Erythroblast (primary cell): Measurements from ENCODE around the gene P2RX5.
"Not testable (repeated sequence)": the region's sequence is repeated elsewhere in the genome, so short reads cannot be mapped to it uniquely, and the experiment has no call there.

Experiments
- DNase-seq, 2 experiments: peaks; one replicate each; lab custom pipeline; 2025; lab: John Stamatoyannopoulos, UW
- GATA1 ChIP-seq: IDR thresholded peaks from 2 replicates; pipeline ENCODE4 v1.6.1; 2011; ENCODE audit warnings: low read depth, mild to moderate bottlenecking, control low read depth, low read length, moderate library complexity
- POLR2A ChIP-seq: IDR thresholded peaks from 2 replicates; pipeline ENCODE4 v1.6.1; 2011; ENCODE audit warnings: mild to moderate bottlenecking, low read length

The P2RX5 gene

DNA sequence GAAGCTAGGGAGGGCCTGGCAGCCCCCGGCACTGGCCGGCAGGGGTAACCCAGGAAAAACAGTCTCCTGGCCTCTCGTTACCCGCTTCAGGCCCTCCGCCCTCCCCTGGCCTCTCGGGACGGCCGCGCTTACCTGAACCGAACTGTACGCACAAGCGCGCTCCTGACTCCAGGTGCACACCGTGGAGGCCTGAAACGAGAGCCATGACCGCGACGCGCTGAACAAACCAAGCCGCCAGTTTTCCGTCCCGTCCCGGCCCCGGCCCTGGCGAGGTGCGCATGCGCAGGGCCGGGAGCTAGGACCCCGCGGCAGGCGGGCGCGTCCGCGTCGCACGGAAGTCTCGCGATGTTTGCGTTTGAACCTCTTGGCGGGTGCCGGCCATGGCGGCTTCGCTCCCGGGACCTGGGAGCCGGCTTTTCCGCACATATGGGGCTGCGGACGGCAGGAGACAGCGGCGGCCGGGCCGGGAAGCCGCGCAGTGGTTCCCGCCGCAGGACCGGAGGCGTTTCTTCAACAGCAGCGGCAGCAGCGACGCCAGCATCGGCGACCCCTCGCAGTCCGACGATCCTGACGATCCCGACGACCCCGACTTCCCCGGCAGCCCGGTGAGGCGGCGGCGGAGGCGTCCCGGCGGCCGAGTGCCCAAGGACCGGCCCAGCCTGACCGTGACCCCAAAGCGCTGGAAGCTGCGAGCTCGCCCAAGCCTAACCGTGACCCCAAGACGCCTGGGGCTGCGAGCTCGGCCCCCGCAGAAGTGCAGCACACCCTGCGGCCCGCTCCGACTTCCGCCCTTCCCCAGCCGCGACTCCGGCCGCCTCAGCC is 27.8 kb upstream of the P2RX5 start, which contains the start of gene HASPIN:
Gene HASPIN, plus strand, starts transcription at position 348 of the 822 bp plus-strand sequence. Its CDS starts 33 bp downstream, at position 381.
- TF ChIP-seq GATA1 (no peak), POLR2A (peak; percentile 82)
- peak; percentile 94 to 98 for DNase-seq

DNA sequence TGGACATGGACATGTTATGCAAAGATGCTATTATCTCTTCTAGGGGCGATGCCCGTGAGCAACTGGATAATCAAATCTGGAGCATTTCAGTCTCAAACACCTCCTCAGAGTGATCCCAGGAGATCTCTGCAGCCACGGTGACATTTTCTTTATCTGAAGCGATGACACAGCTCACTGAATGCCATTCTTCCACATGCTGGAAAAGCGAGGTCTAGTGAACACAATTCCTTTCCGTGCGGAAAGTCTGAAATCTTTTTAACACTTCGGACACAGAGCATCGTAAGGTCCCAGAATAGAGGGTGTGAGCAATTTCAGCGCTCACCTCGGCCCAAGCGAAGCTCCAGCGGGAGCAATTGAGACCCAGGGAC is 27.2 kb upstream of the P2RX5 start:
- DNase-seq, result no peak
- TF ChIP-seq POLR2A (no peak), GATA1 (no peak)

DNA sequence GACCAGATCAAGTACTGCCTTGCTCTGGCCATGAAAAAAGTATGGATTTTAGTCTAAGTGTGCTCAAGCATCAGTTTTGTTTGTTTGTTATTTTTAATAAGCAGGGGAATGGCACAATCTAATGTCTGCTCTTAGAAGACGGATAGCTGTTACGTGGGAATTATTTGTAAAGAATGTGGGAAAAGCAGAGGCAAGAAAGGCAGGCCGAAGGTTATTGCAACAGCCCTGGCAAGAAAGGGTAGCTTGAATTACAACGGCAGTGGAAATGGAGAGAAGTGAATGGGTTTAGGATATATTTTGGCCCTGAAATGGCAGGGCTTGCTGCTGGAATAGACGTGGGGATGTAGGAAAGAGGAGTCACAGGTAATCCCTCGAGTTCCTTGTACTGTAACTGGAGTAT is 26.8 kb upstream of the P2RX5 start:
- DNase-seq, result no peak
- TF ChIP-seq POLR2A, result no peak
- TF ChIP-seq GATA1, result no peak

DNA sequence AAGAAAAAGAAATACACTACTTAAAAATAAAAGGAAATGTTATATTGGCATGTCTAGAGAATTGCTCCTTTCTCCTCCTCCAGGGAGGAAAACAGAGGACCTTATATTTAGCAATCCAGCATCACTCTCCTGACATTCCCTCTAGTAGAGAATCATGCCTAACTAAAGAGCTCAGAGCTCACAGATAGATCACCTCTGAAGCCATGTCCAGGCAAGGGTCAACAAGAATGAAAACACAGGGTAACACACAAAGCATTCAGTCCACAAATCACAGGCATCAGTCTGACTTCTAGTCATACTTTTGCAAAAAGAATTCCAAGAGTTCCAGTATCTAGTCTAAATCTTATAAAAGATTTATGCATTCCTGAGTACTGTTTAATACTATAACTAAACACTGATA is 23.3 kb upstream of the P2RX5 start:
- TF ChIP-seq GATA1 (no peak), POLR2A (no peak)
- DNase-seq, result no peak

DNA sequence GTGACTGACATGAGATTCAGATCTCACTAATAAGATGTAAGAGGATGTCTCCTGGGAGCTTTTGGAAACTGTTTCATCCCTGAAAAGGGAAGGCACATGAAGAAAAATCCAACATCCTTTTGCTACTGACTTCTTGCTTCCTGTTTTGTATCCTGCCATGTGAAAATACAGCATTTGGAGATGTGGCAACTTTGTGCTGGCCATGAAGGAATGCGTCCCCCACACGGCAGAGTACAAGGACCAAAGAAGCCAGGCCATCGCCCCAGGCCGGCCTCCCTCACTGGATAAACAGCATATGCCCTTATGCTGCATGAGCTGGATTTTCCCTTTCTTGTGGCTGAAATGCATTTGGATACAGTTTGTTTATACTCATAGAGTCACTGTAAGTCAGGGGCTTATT is 22.2 kb upstream of the P2RX5 start:
- no peak for DNase-seq
- TF ChIP-seq POLR2A, result no peak

DNA sequence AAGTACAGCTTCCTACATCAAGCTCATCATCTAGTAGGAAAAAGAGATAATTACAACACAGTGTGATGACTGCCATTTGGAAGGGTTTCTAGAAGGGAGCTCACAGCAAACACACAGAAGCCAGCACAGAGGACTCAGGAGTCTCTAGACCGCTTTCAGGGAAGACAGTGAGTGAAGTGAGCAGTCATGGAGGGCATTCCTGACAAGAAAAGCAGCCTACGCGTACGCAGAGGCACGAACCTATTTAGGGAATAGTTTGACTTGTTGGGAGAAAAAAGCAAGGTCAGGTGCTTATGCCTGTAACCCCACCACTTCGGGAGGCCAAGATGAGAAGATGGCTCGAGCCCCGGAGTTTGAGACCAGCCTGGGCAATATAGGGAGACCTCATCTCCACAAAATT is 19.3 kb upstream of the P2RX5 start:
- no peak for DNase-seq
- TF ChIP-seq POLR2A (no peak), GATA1 (no peak)

DNA sequence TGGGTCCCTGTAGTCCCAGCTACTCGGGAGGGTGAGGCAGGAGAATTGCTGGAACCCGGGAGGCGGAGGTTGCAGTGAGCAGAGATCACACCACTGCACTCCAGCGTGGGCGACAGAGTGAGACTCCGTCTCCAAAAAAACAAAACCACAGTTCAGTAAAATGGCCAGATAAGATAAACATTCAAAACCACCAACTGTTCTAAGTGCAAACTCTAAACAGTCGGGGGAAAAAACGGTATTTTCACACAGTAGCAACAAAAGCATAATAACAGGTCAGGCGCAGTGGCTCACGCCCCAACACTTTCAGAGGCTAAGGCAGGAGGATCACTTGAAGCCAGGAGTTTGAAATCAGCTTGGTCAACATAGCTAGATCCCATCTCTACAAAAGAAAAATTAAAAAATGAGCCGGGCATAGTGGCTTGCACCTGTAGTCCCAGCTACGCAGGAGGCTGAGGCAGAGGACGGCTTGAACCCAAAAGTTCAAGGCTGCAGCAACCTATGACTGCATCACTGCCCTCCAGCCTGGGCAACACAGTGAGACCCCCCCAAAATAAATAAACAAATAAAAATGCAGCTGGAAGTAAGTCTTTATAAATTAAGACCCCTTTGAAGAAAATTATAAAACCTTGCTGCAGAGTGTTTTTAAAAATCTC is 17.0 kb upstream of the P2RX5 start:
- no peak for TF ChIP-seq GATA1
- TF ChIP-seq POLR2A, result no peak
- peak in 1 of 2 experiments; percentile 42 for DNase-seq

DNA sequence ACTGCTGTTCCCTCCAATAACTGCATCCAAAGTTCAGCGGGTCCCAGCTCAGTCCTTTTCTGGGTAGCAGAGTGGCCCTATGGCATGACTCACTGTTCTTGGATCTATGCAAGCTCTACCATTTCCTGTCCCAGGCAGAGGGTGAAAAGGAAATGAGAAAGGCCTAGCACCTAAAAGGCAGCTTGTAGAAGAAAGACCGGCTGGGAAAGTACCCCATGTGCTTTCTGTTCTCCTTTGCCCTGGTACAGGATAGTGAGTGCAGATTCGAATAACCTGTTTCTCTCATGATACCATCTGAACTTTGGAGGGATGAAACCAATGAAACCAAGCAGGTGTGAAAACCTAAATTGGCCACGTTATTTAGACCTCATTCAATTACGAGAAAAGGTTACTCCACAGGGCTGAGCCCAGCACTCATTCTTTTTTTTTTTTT is 15.0 kb upstream of the P2RX5 start:
- no peak for DNase-seq
- no peak for TF ChIP-seq POLR2A
- TF ChIP-seq GATA1, result no peak

DNA sequence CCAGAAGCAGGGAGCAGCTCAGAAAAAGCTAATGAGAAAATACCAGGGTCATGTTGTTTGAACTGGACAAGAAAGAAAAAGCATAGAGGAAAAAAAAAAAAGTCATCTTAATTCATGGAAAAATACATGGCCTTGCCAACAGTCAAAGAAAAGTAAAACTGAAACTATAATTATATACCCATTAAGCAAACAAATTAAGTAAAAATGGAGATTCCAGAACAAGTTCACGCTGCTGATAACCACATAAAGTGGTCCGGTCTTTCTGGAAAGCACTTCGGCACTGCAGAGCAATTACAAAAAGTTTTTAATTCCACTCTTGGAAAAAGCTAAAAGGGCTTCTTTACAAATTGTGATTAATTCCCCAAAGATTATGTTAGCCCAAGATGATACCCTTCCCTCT is 12.4 kb upstream of the P2RX5 start:
- no peak for DNase-seq
- TF ChIP-seq POLR2A (no peak), GATA1 (no peak)

DNA sequence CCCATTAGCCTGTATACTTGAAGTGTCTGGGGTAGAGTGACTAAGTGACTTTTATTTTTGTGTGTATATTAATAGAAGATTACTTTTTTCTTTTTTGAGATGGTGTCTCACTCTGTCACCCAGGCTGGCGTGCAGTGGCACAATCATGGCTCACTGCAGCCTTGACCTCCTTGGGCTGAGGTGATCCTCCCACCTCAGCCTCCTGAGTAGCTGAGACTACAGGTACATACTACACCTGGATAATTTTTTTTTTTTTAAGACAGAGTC is 9.7 kb upstream of the P2RX5 start:
- not testable (repeated sequence) for DNase-seq

DNA sequence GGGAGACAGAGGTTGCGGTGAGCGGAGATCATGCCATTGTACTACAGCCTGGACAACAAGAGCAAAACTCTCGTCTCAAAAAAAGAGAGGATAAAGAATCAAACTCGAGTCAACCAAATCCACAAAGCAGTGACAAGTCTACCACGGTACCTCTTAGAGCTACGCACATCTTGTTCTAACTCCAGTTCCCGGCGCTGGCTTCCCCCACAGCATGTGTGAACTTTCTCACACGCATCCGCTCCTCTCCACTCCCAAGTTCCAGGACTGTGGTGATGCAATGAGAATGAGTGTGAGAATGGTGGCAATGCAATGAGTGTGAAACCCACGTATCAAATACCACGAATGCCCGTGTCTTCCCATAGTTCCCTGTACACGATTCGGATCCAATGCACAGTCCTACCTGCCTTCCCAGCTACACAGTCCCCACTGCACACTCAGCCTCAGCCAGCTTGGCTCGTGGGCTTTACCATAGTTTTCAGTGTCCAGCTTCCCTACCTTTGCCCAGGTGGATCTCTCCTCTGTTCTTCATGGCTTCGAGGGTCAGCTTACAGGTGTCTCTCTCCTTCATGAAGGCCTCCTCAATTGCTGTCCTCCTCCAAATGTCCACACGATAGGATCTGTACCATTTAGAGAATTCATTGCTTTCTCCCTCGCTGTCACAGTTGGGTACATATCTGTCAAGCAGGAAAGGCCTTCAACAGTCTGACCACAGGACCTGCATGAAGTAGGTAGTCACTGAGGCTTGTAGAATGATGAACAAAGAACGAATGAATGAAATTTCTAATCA is 9.2 kb upstream of the P2RX5 start:
- no peak for DNase-seq
- TF ChIP-seq GATA1, result no peak
- no peak for TF ChIP-seq POLR2A

DNA sequence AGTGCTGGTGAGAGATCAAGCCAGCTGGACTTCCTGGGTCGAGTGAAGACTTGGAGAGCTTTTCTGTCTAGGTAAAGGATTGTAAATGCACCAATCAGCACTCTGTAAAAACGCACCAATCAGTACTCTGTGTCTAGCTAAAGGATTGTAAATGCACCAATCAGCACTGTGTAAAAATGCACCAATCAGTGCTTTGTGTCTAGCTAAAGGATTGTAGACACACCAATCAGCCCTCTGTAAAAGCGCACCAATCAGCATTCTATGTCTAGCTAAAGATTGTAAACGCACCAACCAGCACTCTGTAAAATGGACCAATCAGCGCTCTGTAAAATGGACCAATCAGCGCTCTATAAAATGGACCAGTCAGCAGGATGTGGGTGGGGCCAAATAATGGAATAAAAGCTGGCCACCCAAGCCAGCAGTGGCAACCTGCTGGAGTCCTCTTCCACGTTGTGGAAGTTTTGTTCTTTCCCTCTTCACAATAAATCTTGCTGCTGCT is 6.1 kb upstream of the P2RX5 start:
- not testable (repeated sequence) for DNase-seq

DNA sequence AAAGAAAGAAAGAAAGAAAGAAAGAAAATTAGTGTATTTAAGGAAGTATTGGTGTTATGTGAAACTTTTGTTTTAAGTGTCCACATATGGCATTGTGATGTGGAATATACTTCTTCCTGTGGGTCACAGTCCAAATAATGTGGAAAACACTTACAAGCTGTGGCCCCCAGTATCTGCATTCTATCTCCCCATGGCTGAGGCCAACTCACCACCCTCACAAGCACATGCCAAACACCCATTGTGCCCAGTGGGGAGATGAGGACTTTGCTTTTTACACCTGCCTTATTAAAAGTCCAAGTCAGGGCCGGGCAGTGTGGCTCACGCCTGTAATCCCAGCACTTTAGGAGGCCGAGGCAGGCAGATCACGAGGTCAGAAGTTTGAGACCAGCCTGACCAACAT is 4.0 kb upstream of the P2RX5 start:
- TF ChIP-seq POLR2A (no peak), GATA1 (no peak)
- DNase-seq, result no peak

DNA sequence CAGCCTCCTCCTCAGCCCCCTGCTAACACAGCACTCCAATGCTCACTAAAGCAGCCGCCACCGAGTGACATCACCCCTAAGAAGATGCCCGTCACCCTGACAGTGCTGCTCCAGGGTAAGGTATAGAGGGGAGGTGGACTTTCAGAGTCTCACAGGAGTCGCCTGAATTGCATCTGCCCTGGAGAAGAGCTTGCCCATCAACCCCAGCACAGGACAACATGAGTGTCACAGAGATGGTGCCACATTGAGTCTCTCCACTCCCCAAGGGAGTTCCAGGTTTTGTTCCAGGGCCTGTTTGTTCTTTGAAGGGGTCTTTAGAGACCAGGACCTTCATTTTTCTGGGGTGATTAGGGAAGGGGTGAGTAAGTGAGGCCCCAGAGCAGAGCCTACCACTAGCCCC is 2.2 kb upstream of the P2RX5 start:
- TF ChIP-seq GATA1 (no peak), POLR2A (no peak)
- DNase-seq, result no peak
